Lung (tissue), 12 donors: ENCODE measurements around the gene SYTL3. TPM values are rescaled to one million over a fixed set of nuclear protein-coding genes. Genes with fewer than 3 reads are reported as not detected.

Source experiments
- ATAC-seq: fragments of 200-7000 bp; cut with Tn5 transposase; one replicate; pipeline ENCODE4 v1.9.1; 2020; ENCODE audit warnings: moderate number of reproducible peaks; ENCODE audit not compliant: insufficient read depth, low FRiP score
- DNase-seq, 3 donors: peaks; one replicate each; pipeline ENCODE4 v3.0.0-alpha.2; 2013 to 2017
- H3K27ac ChIP-seq, 2 donors: one replicate each; pipeline ENCODE4 v1.5.1; 2013; ENCODE audit warnings: mild to moderate bottlenecking in 2 of 2, moderate library complexity in 2 of 2, control low read depth in 1 of 2, inconsistent platforms in 1 of 2, low read depth in 1 of 2, low read length in 1 of 2
- H3K27me3 ChIP-seq, 3 donors: one replicate each; pipeline ENCODE4 v1.5.1; 2013; ENCODE audit warnings: low read length in 2 of 3; ENCODE audit not compliant: control insufficient read depth in 3 of 3, insufficient read depth in 3 of 3
- H3K36me3 ChIP-seq, 4 donors: one replicate each; pipeline ENCODE4 v1.5.1; 2013; ENCODE audit warnings: low read length in 4 of 4, mild to moderate bottlenecking in 1 of 4, moderate library complexity in 1 of 4; ENCODE audit not compliant: control insufficient read depth in 4 of 4, insufficient read depth in 4 of 4
- H3K4me1 ChIP-seq, 5 donors: one replicate each; pipeline ENCODE4 v1.5.1; 2013; ENCODE audit warnings: low read length in 5 of 5, mild to moderate bottlenecking in 2 of 5, moderate library complexity in 1 of 5; ENCODE audit not compliant: control insufficient read depth in 5 of 5, insufficient read depth in 5 of 5
- H3K4me3 ChIP-seq: one replicate; pipeline ENCODE4 v1.5.1; 2013; ENCODE audit warnings: mild to moderate bottlenecking, control low read depth, moderate library complexity
- H3K9ac ChIP-seq, 2 donors: one replicate each; pipeline ENCODE4 v1.5.1; 2013; ENCODE audit warnings: low read length in 2 of 2, control low read depth in 1 of 2; ENCODE audit not compliant: insufficient read depth in 1 of 2
- H3K9me3 ChIP-seq, 4 donors: one replicate each; pipeline ENCODE4 v1.5.1; 2013; ENCODE audit warnings: low read length in 3 of 4, mild to moderate bottlenecking in 1 of 4, moderate library complexity in 1 of 4; ENCODE audit not compliant: control insufficient read depth in 4 of 4, insufficient read depth in 3 of 4
- CTCF ChIP-seq: IDR thresholded peaks from 2 replicates; pipeline ENCODE4 v1.5.1; 2012; ENCODE audit warnings: mild to moderate bottlenecking; ENCODE audit errors: control extremely low read depth, extremely low read depth
- WGBS, 2 donors: extraction: QIAGEN DNeasy Blood & Tissue Kit; methylation state at CpG; one replicate each; pipeline ENCODE4 v1.1.7; 2013; 5-methylcytosine and 5-hydroxymethylcytosine counted together
- polyA plus RNA-seq, 2 donors: library from polyadenylated mRNA; stranded (reverse); fragments of 200-250 nt; gene quantifications; one replicate each; pipeline ENCODE4 v1.2.1, GENCODE V29; 2013
- total RNA-seq, 2 donors: library from RNA; depleted of rRNA in 1 of 2; stranded (reverse); fragments of >200 nt in 1 of 2; gene quantifications; one replicate each; pipeline ENCODE4 v1.2.1, GENCODE V29; 2014 to 2021
- donor health status: control.
- donor health status: control.
- donor health status: Bipolar disorder and iron deficiency.
- donor health status: healthy.
- donor health status: DM: yes; HTN: yes; CAD: no.

The SYTL3 gene
- total and polyA plus RNA-seq, 4 donors: 6.5 to 20.0 (median 15.6) TPM

- H3K9me3 ChIP-seq: peaks cover 0 to 1% (median 0%) of the 10 kb centered on the region in 4 donors
- peaks cover 0 to 3% (median 0%) of the 10 kb centered on the region in 5 donors for H3K4me1 ChIP-seq
- DNase-seq (no peak), ATAC-seq (no peak)
- H3K27ac ChIP-seq: peak overlapping the region in 1 of 2 donors; percentile 61
- TF ChIP-seq CTCF: no peak
- H3K4me3 ChIP-seq: no peak overlapping the region
- no peaks in the 10 kb centered on the region for H3K27me3 ChIP-seq
- H3K9ac ChIP-seq: no peak overlapping the region
- peaks cover 41 to 58% (median 50%) of the 10 kb centered on the region in 4 donors for H3K36me3 ChIP-seq
- 90 to 93% methylated on average over 11 of the region's 11 CpGs for WGBS, 2 donors
These were observed 132.7 kb downstream of the SYTL3 start for GRCh38 chr6:158782432-158783166.

DNA sequence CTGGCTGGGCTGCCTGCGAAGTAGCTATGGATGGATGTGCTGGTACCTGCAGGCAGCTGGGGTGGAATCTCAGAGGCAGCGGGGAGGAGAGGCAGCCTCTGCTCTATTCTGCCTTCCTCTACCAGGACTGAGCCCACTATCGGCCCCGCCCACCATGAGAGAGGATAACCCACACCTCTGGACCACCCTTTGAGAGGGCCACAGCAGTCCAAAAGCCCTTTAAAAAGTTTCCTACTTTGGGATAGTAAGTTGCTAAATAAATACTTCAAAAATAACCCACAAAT lies 133.3 kb downstream of the SYTL3 start:
- DNase-seq: no peak
- Histone ChIP-seq H3K36me3 (peaks cover 41 to 60% (median 49%) of the 10 kb centered on the region in 4 donors), H3K27ac (no peak overlapping the region), H3K9ac (no peak overlapping the region), H3K4me3 (no peak overlapping the region), H3K4me1 (peaks cover 0 to 3% (median 0%) of the 10 kb centered on the region in 5 donors), H3K9me3 (peaks cover 0 to 1% (median 0%) of the 10 kb centered on the region in 4 donors), H3K27me3 (no peaks in the 10 kb centered on the region)
- no peak for ATAC-seq
- TF ChIP-seq CTCF: no peak
- 70 to 73% methylated on average over 4 of the region's 4 CpGs for WGBS, 2 donors

- 97 to 98% methylated on average over 5 of the region's 5 CpGs for WGBS, 2 donors
- Histone ChIP-seq H3K4me3 (no peak overlapping the region), H3K9me3 (peaks cover 0 to 1% (median 0%) of the 10 kb centered on the region in 4 donors), H3K4me1 (peaks cover 0 to 3% (median 0%) of the 10 kb centered on the region in 5 donors), H3K27ac (no peak overlapping the region), H3K27me3 (no peaks in the 10 kb centered on the region), H3K9ac (no peak overlapping the region), H3K36me3 (peaks cover 41 to 64% (median 54%) of the 10 kb centered on the region in 4 donors)
- no peak for TF ChIP-seq CTCF
- ATAC-seq: no peak
- DNase-seq: no peak
These were observed 134.0 kb downstream of the SYTL3 start for GRCh38 chr6:158783851-158784250.
